Neural crest cell (in vitro differentiated cells): ENCODE measurements around the gene DTL. TPM values are rescaled to one million over a fixed set of nuclear protein-coding genes. Genes with fewer than 3 reads are reported as not detected.

Experiments used
- DNase-seq: peaks from one replicate; pipeline ENCODE4 v3.0.0; 2021; ENCODE audit warnings: low read depth, mixed read lengths, low spot score
- H3K27ac Mint-ChIP-seq: one replicate; pipeline ENCODE4 v1.8.0; 2021; ENCODE audit warnings: mild to moderate bottlenecking, mixed read lengths; ENCODE audit not compliant: unreplicated experiment
- H3K27me3 Mint-ChIP-seq: 2 replicates; pipeline ENCODE4 v1.8.0; 2021; ENCODE audit warnings: low read depth, mild to moderate bottlenecking, mixed read lengths
- H3K36me3 Mint-ChIP-seq: 2 replicates; pipeline ENCODE4 v1.8.0; 2021; ENCODE audit warnings: low read depth, mild to moderate bottlenecking, mixed read lengths
- H3K4me1 Mint-ChIP-seq: 2 replicates; pipeline ENCODE4 v1.8.0; 2021; ENCODE audit warnings: mixed read lengths
- H3K4me3 Mint-ChIP-seq: one replicate; pipeline ENCODE4 v1.8.0; 2021; ENCODE audit warnings: mild to moderate bottlenecking, mixed read lengths
- H3K9me3 Mint-ChIP-seq: 2 replicates; pipeline ENCODE4 v1.8.0; 2021; ENCODE audit warnings: mixed read lengths
- total RNA-seq: library from RNA; stranded (reverse); gene quantifications from 2 replicates; pipeline ENCODE4 v1.2.1, GENCODE V29; 2021
- TF ChIP-seq, protein P1 (sequence below): fragments of 200-600 bp; sonication (generic); conservative IDR thresholded peaks from 2 replicates; pipeline ENCODE4 v1.5.0; 2021; ENCODE audit warnings: antibody characterized with exemption, mild to moderate bottlenecking

Gene DTL
- total RNA-seq, 1 donor from 2014 or later = 82.4 TPM

DNA sequence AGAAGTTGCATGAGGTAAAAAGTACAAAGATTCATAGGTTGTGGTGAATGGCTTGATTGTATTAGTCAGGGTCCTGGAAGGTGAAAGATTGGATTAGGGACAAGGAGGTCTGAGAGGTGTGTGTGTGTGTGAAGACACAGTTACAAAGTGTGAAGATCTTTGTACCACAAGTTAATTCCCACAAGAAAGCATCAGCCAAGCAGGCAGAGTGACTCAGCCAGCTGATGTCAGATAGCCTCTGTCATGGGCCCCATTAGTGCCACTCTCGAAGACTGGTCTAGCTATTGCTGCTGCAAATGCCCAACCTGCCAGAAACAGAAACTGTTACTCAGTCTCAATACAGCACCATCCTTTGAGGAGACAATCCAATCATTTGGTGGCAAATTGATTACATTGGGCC, 96.5 kb downstream of the DTL start:
- no peak for DNase-seq
- Mint-ChIP-seq H3K27ac (no peak overlapping the region), H3K36me3 (peaks cover 36% of the 10 kb centered on the region), H3K27me3 (no peaks in the 10 kb centered on the region), H3K9me3 (peaks cover 4% of the 10 kb centered on the region), H3K4me1 (peaks cover 4% of the 10 kb centered on the region), H3K4me3 (no peak overlapping the region)
- TF ChIP-seq, protein P1, sequence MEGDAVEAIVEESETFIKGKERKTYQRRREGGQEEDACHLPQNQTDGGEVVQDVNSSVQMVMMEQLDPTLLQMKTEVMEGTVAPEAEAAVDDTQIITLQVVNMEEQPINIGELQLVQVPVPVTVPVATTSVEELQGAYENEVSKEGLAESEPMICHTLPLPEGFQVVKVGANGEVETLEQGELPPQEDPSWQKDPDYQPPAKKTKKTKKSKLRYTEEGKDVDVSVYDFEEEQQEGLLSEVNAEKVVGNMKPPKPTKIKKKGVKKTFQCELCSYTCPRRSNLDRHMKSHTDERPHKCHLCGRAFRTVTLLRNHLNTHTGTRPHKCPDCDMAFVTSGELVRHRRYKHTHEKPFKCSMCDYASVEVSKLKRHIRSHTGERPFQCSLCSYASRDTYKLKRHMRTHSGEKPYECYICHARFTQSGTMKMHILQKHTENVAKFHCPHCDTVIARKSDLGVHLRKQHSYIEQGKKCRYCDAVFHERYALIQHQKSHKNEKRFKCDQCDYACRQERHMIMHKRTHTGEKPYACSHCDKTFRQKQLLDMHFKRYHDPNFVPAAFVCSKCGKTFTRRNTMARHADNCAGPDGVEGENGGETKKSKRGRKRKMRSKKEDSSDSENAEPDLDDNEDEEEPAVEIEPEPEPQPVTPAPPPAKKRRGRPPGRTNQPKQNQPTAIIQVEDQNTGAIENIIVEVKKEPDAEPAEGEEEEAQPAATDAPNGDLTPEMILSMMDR = no peak

DNA sequence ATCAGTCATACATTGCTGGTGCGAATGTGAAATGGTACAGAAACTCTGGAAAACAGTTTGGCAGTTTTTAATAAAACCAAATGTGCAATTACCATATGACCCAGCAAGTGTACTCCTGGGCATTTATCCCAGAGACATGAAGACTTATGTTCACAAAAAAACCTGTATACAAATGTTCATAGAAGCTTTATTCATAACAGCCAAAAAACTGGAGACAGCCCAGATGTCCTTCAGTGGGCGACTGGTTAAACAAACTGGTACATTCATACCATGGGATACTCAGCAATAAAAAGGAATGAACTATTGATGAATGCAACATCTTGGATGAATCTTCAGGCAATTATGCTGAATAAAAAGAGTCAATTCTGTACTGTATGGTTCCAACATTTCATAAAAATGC, 97.8 kb downstream of the DTL start:
- Mint-ChIP-seq H3K27me3 (no peaks in the 10 kb centered on the region), H3K9me3 (peaks cover 4% of the 10 kb centered on the region), H3K4me1 (no peaks in the 10 kb centered on the region), H3K4me3 (no peak overlapping the region), H3K27ac (no peak overlapping the region), H3K36me3 (peaks cover 36% of the 10 kb centered on the region)
- DNase-seq = no peak
- TF ChIP-seq, protein P1 = no peak

DNA sequence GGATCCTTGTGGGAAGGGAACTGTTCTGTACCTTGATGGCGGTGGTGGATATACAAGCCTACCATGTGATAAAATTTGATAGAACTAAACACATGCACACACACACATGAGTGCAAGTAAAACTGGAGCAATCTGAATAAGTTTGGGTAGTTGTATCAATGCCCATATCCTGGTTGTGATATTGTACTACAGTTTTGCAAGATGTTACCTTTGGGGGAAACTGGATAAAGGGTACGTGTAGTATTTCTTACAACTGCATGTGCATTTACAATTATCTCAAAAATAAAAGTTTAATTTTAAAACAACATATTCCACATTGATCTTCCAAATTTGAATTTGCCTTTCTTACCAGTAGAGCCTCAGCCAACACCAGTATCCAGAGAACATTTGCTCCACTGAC, 99.6 kb downstream of the DTL start:
- H3K4me1 Mint-ChIP-seq = no peaks in the 10 kb centered on the region
- H3K4me3 Mint-ChIP-seq = no peak overlapping the region
- DNase-seq = no peak
- no peaks in the 10 kb centered on the region for H3K27me3 Mint-ChIP-seq
- TF ChIP-seq, protein P1 = no peak
- no peak overlapping the region for H3K27ac Mint-ChIP-seq
- H3K9me3 Mint-ChIP-seq = peaks cover 6% of the 10 kb centered on the region
- H3K36me3 Mint-ChIP-seq = peaks cover 36% of the 10 kb centered on the region

DNA sequence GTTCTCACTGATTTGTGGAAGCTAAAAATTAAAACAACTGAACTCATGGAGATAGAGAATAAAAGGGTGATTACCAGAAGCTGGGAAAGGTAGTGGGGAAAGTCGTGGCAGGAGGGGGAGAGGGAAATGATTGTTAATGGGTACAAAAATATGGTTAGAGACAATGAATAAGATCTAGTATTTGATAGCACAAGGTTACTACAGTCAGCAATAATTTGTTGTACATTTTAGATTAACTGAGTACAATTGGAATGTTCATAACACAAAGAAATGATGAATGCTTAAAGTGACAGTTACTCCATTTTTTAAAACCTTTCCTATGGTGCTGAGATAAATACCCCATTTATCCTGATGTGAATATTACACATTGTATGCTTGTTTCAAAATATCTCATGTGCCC, 102.3 kb downstream of the DTL start:
- H3K4me3 Mint-ChIP-seq = no peak overlapping the region
- H3K27me3 Mint-ChIP-seq = no peaks in the 10 kb centered on the region
- no peak overlapping the region for H3K27ac Mint-ChIP-seq
- no peaks in the 10 kb centered on the region for H3K4me1 Mint-ChIP-seq
- peaks cover 29% of the 10 kb centered on the region for H3K36me3 Mint-ChIP-seq
- peaks cover 6% of the 10 kb centered on the region for H3K9me3 Mint-ChIP-seq
- DNase-seq = no peak
- TF ChIP-seq, protein P1 = no peak

DNA sequence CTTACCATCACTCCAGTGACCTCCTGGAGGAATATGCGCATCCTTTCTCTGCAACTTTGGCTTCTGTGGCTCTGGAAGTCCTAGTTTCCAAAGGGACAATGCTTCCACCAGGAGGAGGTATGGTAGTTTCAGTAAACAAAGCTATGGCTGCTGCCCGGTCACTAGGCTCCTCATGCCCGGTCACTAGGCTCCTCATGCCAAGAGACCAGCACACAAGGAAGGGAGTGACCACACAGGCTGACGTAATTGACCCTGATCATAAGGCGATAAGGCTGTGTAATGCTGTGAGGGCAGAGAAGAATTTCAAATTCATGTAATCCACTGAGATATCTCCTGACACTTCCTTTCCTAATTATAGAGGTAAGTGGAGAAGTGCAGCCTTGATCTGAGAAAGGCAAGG, 102.9 kb downstream of the DTL start:
- no peak overlapping the region for H3K4me3 Mint-ChIP-seq
- H3K27ac Mint-ChIP-seq = no peak overlapping the region
- TF ChIP-seq, protein P1 = no peak
- H3K27me3 Mint-ChIP-seq = no peaks in the 10 kb centered on the region
- H3K4me1 Mint-ChIP-seq = no peaks in the 10 kb centered on the region
- peaks cover 6% of the 10 kb centered on the region for H3K9me3 Mint-ChIP-seq
- DNase-seq = no peak
- peaks cover 27% of the 10 kb centered on the region for H3K36me3 Mint-ChIP-seq

DNA sequence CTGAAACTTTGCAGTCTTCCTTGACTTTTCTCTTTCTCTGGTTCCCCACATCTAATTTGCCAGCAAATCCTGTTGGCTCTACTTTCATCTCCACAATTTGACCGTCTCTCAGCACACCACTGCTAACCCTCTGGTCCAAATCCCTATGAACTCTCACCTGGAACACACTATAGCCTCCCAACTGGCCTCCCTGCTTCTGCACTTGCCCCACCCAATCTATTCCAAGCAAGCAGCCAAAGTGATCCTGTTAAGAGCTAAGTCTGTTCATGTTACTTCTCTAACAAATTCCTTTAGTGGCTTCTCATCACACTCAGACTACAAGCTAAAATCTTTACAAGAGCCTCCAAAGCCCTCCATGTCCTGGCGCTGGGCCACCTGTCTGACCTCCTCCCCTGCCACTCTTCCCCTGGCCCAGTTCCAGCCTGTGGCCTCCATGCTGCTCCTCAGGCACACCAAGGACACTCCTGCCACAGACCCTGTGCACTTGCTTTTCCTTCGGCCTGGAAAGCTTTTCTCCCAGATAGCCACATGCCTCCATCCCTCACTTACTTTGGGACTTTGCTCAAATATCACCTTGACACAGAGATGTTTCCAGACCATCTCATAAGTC, 104.1 kb downstream of the DTL start:
- H3K9me3 Mint-ChIP-seq = peaks cover 6% of the 10 kb centered on the region
- H3K27me3 Mint-ChIP-seq = no peaks in the 10 kb centered on the region
- H3K36me3 Mint-ChIP-seq = peaks cover 23% of the 10 kb centered on the region
- H3K4me1 Mint-ChIP-seq = no peaks in the 10 kb centered on the region
- H3K4me3 Mint-ChIP-seq = no peak overlapping the region
- H3K27ac Mint-ChIP-seq = peak overlapping the region; percentile 55
- TF ChIP-seq, protein P1 = no peak
- no peak for DNase-seq
